Peyer's patch (tissue), 4 donors: ENCODE results near the gene SIRPB2.

Experiments used
- POLR2A ChIP-seq, 2 donors: fragments of 450-650 bp; IDR thresholded peaks; one replicate each; pipeline ENCODE4 v1.5.1; 2017; ENCODE audit warnings: antibody characterized with exemption in 2 of 2, mild to moderate bottlenecking in 2 of 2, moderate library complexity in 2 of 2
- TF ChIP-seq, protein P1 (sequence below), 6 experiments: fragments of 450-650 bp in 4 of 6; fragments of 200-600 bp in 2 of 6; sonication (generic) in 1 of 6; IDR thresholded peaks; one replicate each; pipeline ENCODE4 v1.5.1; 2017 to 2019; ENCODE audit warnings: antibody characterized with exemption in 6 of 6, mild to moderate bottlenecking in 3 of 6, moderate library complexity in 1 of 6

DNA sequence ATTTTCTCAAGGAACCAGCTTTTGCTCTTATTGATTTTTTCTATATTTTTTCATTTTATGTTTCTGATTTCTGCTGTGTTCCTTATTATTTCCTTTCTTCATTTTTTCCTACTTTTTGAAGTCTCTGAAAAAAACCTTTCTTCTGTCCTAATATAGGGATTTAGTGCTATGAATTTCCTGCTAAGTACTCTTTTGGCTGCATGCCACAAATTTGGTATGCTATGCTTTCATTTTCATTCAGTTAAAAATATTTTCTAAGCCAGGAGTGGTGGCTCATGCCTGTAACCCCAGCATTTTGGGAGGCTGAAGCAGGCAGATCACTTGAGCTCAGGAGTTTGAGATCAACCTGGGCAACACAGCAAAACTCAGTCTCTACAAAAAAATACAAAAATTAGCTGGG lies 35.7 kb upstream of the SIRPB2 start:
- TF ChIP-seq, protein P1, sequence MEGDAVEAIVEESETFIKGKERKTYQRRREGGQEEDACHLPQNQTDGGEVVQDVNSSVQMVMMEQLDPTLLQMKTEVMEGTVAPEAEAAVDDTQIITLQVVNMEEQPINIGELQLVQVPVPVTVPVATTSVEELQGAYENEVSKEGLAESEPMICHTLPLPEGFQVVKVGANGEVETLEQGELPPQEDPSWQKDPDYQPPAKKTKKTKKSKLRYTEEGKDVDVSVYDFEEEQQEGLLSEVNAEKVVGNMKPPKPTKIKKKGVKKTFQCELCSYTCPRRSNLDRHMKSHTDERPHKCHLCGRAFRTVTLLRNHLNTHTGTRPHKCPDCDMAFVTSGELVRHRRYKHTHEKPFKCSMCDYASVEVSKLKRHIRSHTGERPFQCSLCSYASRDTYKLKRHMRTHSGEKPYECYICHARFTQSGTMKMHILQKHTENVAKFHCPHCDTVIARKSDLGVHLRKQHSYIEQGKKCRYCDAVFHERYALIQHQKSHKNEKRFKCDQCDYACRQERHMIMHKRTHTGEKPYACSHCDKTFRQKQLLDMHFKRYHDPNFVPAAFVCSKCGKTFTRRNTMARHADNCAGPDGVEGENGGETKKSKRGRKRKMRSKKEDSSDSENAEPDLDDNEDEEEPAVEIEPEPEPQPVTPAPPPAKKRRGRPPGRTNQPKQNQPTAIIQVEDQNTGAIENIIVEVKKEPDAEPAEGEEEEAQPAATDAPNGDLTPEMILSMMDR (IDR thresholded peaks at IDR 0.05) = no peak
- TF ChIP-seq POLR2A (IDR thresholded peaks at IDR 0.05) = no peak
